ENCODE results near the gene SLF2. TPM values are rescaled to one million over a fixed set of nuclear protein-coding genes. Genes with fewer than 3 reads are reported as not detected.

SLF2 gene
- total and polyA plus RNA-seq, 4 donors: 4.0 to 18.8 (median 12.1) TPM

- H3K27me3 ChIP-seq (ENCODE audit: control insufficient read depth in 4 of 4, insufficient read depth in 4 of 4, low read length in 3 of 4): no peaks in the 10 kb centered on the region
- DNase-seq (ENCODE audit: low spot score): no peak
- TF ChIP-seq HNF4A (conservative IDR thresholded peaks at IDR 0.05) (no peak), HNF4G (IDR thresholded peaks at IDR 0.05) (no peak), SP1 (IDR thresholded peaks at IDR 0.05) (no peak), RXRA (IDR thresholded peaks at IDR 0.05) (no peak)
- TF ChIP-seq, protein P1, sequence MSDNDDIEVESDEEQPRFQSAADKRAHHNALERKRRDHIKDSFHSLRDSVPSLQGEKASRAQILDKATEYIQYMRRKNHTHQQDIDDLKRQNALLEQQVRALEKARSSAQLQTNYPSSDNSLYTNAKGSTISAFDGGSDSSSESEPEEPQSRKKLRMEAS (IDR thresholded peaks at IDR 0.05): no peak
- no peak overlapping the region for H3K27ac ChIP-seq (ENCODE audit: low read depth in 1 of 2, low read length in 2 of 2)
- H3K36me3 ChIP-seq (ENCODE audit: control insufficient read depth in 4 of 4, insufficient read depth in 3 of 4, low read depth in 1 of 4, low read length in 3 of 4): peaks cover 3 to 37% (median 31%) of the 10 kb centered on the region in 4 donors
- 95% methylated on average over 3 of the region's 3 CpGs for WGBS
- H3K9me3 ChIP-seq (ENCODE audit: control insufficient read depth in 4 of 4, low read length in 3 of 4): no peaks in the 10 kb centered on the region
- H3K4me1 ChIP-seq (ENCODE audit: control insufficient read depth in 4 of 4, insufficient read depth in 4 of 4, low read length in 3 of 4): peaks cover under 1 to 20% (median 12%) of the 10 kb centered on the region in 4 donors
- no peak overlapping the region for H3K4me3 ChIP-seq (ENCODE audit: low read depth in 1 of 3, low read length in 3 of 3)
- H3K9ac ChIP-seq (ENCODE audit: low read depth in 1 of 2, low read length in 2 of 2): no peak overlapping the region
Observed at GRCh38 chr10:100917071-100917470, 4.3 kb downstream of the SLF2 start.

DNA sequence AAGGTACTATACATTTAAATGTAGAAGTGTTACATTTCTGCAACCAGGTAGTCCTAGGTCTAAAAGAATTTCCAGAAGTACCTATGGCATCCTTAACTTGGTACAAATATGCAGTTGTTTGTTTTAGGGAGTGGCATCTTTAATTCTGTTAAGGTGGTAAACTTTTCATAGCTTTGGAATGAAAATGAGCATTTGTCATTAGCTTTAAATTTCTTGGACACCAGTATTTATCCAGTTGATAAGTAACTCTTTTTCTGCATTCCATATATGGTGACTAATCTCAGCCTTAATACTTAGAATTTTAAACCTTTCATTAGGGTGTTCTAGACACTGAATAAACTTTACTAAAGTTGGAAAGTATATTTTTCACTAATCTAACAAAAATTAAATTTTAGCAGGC is 10.8 kb downstream of the SLF2 start:
- H3K27me3 ChIP-seq (ENCODE audit: control insufficient read depth in 4 of 4, insufficient read depth in 4 of 4, low read length in 3 of 4): no peaks in the 10 kb centered on the region
- H3K9ac ChIP-seq (ENCODE audit: low read depth in 1 of 2, low read length in 2 of 2): no peak overlapping the region
- H3K36me3 ChIP-seq (ENCODE audit: control insufficient read depth in 4 of 4, insufficient read depth in 3 of 4, low read depth in 1 of 4, low read length in 3 of 4): peaks cover 12 to 67% (median 53%) of the 10 kb centered on the region in 4 donors
- no peaks in the 10 kb centered on the region for H3K4me1 ChIP-seq (ENCODE audit: control insufficient read depth in 4 of 4, insufficient read depth in 4 of 4, low read length in 3 of 4)
- no peaks in the 10 kb centered on the region for H3K9me3 ChIP-seq (ENCODE audit: control insufficient read depth in 4 of 4, low read length in 3 of 4)
- no peak overlapping the region for H3K27ac ChIP-seq (ENCODE audit: low read depth in 1 of 2, low read length in 2 of 2)
- DNase-seq (ENCODE audit: low spot score): no peak
- H3K4me3 ChIP-seq (ENCODE audit: low read depth in 1 of 3, low read length in 3 of 3): no peak overlapping the region
- TF ChIP-seq, protein P2, sequence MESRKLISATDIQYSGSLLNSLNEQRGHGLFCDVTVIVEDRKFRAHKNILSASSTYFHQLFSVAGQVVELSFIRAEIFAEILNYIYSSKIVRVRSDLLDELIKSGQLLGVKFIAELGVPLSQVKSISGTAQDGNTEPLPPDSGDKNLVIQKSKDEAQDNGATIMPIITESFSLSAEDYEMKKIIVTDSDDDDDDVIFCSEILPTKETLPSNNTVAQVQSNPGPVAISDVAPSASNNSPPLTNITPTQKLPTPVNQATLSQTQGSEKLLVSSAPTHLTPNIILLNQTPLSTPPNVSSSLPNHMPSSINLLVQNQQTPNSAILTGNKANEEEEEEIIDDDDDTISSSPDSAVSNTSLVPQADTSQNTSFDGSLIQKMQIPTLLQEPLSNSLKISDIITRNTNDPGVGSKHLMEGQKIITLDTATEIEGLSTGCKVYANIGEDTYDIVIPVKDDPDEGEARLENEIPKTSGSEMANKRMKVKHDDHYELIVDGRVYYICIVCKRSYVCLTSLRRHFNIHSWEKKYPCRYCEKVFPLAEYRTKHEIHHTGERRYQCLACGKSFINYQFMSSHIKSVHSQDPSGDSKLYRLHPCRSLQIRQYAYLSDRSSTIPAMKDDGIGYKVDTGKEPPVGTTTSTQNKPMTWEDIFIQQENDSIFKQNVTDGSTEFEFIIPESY (IDR thresholded peaks at IDR 0.05): no peak
- TF ChIP-seq FOXA2 (IDR thresholded peaks at IDR 0.05): no peak
- no peak for TF ChIP-seq RXRA (IDR thresholded peaks at IDR 0.05)
- no peak for TF ChIP-seq FOXA1 (IDR thresholded peaks at IDR 0.05)
- TF ChIP-seq EGR1 (IDR thresholded peaks at IDR 0.05; ENCODE audit: low read depth in 2 of 2): no peak
- TF ChIP-seq HNF4A (conservative IDR thresholded peaks at IDR 0.05): no peak
- no peak for TF ChIP-seq TAF1 (conservative IDR thresholded peaks at IDR 0.05)
- TF ChIP-seq YY1 (IDR thresholded peaks at IDR 0.05): no peak
- no peak for TF ChIP-seq CTCF (IDR thresholded peaks at IDR 0.05; ENCODE audit: low read depth, low read length, missing input control)
- TF ChIP-seq SP1 (IDR thresholded peaks at IDR 0.05): no peak

GRCh38 chr10:100927266-100927665 is 14.5 kb downstream of the SLF2 start:
- Histone ChIP-seq H3K36me3 (ENCODE audit: control insufficient read depth in 4 of 4, insufficient read depth in 3 of 4, low read depth in 1 of 4, low read length in 3 of 4) (peaks cover 16 to 75% (median 71%) of the 10 kb centered on the region in 4 donors), H3K27me3 (ENCODE audit: control insufficient read depth in 4 of 4, insufficient read depth in 4 of 4, low read length in 3 of 4) (no peaks in the 10 kb centered on the region), H3K4me1 (ENCODE audit: control insufficient read depth in 4 of 4, insufficient read depth in 4 of 4, low read length in 3 of 4) (no peaks in the 10 kb centered on the region), H3K9ac (ENCODE audit: low read depth in 1 of 2, low read length in 2 of 2) (no peak overlapping the region), H3K4me3 (ENCODE audit: low read depth in 1 of 3, low read length in 3 of 3) (no peak overlapping the region), H3K9me3 (ENCODE audit: control insufficient read depth in 4 of 4, low read length in 3 of 4) (no peaks in the 10 kb centered on the region), H3K27ac (ENCODE audit: low read depth in 1 of 2, low read length in 2 of 2) (no peak overlapping the region)
- DNase-seq (ENCODE audit: low spot score): no peak
- WGBS: 93% methylated on average over 5 of the region's 5 CpGs
- TF ChIP-seq RAD21 (IDR thresholded peaks at IDR 0.05) (no peak), GABPA (IDR thresholded peaks at IDR 0.05 in 1 of 2, conservative IDR thresholded peaks at IDR 0.05 in 1 of 2) (no peak), CTCF (IDR thresholded peaks at IDR 0.05; ENCODE audit: low read depth, low read length, missing input control) (no peak), HNF4G (IDR thresholded peaks at IDR 0.05) (no peak), FOXA1 (IDR thresholded peaks at IDR 0.05) (no peak), NR2F2 (IDR thresholded peaks at IDR 0.05) (no peak), SP1 (IDR thresholded peaks at IDR 0.05) (no peak), RXRA (IDR thresholded peaks at IDR 0.05) (no peak)
- TF ChIP-seq, protein P3, sequence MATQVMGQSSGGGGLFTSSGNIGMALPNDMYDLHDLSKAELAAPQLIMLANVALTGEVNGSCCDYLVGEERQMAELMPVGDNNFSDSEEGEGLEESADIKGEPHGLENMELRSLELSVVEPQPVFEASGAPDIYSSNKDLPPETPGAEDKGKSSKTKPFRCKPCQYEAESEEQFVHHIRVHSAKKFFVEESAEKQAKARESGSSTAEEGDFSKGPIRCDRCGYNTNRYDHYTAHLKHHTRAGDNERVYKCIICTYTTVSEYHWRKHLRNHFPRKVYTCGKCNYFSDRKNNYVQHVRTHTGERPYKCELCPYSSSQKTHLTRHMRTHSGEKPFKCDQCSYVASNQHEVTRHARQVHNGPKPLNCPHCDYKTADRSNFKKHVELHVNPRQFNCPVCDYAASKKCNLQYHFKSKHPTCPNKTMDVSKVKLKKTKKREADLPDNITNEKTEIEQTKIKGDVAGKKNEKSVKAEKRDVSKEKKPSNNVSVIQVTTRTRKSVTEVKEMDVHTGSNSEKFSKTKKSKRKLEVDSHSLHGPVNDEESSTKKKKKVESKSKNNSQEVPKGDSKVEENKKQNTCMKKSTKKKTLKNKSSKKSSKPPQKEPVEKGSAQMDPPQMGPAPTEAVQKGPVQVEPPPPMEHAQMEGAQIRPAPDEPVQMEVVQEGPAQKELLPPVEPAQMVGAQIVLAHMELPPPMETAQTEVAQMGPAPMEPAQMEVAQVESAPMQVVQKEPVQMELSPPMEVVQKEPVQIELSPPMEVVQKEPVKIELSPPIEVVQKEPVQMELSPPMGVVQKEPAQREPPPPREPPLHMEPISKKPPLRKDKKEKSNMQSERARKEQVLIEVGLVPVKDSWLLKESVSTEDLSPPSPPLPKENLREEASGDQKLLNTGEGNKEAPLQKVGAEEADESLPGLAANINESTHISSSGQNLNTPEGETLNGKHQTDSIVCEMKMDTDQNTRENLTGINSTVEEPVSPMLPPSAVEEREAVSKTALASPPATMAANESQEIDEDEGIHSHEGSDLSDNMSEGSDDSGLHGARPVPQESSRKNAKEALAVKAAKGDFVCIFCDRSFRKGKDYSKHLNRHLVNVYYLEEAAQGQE (IDR thresholded peaks at IDR 0.05): no peak
- TF ChIP-seq, protein P2 (IDR thresholded peaks at IDR 0.05): no peak

Measured in liver (tissue), 9 donors.